ENCODE measurements around the gene FAT1. TPM values are rescaled to one million over a fixed set of nuclear protein-coding genes. Genes with fewer than 3 reads are reported as not detected.
"Not testable (repeated sequence)": the region's sequence is repeated elsewhere in the genome, so short reads cannot be mapped to it uniquely, and the experiment has no call there.

The FAT1 gene
- total and polyA plus RNA-seq, 9 of the 15 experiments (the other 6 are each of a cell fraction or from before 2014, with no cell fraction given): 6.0 to 38.4 (median 21.4) TPM

DNA sequence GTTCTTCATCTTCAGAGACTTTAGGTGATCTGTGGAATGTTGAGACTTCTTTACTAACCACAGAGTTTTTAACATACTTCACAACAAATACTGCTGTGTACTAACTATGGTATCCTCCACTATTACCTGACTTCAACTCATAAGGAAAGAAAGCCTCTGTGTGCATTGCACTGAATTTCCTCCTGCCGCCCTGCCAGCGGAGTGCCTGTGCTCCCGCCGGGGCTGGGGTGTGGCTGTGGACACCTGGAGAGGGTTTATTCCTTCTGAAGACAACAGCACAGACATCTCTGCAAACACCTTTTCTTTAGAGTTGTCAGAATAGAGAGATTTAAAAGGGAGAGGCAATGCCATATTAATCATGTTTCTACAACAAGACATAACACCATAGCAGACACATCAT, 63.3 kb downstream of the FAT1 start (continued):
- TF ChIP-seq, protein P1, sequence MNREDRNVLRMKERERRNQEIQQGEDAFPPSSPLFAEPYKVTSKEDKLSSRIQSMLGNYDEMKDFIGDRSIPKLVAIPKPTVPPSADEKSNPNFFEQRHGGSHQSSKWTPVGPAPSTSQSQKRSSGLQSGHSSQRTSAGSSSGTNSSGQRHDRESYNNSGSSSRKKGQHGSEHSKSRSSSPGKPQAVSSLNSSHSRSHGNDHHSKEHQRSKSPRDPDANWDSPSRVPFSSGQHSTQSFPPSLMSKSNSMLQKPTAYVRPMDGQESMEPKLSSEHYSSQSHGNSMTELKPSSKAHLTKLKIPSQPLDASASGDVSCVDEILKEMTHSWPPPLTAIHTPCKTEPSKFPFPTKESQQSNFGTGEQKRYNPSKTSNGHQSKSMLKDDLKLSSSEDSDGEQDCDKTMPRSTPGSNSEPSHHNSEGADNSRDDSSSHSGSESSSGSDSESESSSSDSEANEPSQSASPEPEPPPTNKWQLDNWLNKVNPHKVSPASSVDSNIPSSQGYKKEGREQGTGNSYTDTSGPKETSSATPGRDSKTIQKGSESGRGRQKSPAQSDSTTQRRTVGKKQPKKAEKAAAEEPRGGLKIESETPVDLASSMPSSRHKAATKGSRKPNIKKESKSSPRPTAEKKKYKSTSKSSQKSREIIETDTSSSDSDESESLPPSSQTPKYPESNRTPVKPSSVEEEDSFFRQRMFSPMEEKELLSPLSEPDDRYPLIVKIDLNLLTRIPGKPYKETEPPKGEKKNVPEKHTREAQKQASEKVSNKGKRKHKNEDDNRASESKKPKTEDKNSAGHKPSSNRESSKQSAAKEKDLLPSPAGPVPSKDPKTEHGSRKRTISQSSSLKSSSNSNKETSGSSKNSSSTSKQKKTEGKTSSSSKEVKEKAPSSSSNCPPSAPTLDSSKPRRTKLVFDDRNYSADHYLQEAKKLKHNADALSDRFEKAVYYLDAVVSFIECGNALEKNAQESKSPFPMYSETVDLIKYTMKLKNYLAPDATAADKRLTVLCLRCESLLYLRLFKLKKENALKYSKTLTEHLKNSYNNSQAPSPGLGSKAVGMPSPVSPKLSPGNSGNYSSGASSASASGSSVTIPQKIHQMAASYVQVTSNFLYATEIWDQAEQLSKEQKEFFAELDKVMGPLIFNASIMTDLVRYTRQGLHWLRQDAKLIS (CRISPR knock-in tag; IDR thresholded peaks at IDR 0.05): no peak

- Histone ChIP-seq H3K4me3 (no peak overlapping the region), H3K4me1 (replicated peaks in 1 of 2; ENCODE audit: control insufficient read depth in 2 of 2, insufficient read depth in 2 of 2, low read length in 2 of 2) (no peaks in the 10 kb centered on the region), H3K9ac (ENCODE audit: insufficient read depth in 1 of 2, low read depth in 2 of 2, low read length in 2 of 2) (no peak overlapping the region), H4K20me1 (replicated peaks; ENCODE audit: control insufficient read depth, insufficient read depth, low read length) (no peaks in the 10 kb centered on the region), H2AFZ (ENCODE audit: low read depth, low read length) (no peak overlapping the region), H3K36me3 (ENCODE audit: control insufficient read depth, insufficient read depth, low read length) (no peaks in the 10 kb centered on the region), H3K27me3 (ENCODE audit: control insufficient read depth in 2 of 2, insufficient read depth in 2 of 2, low read length in 2 of 2) (no peaks in the 10 kb centered on the region; a peak in 1 of 5 replicates), H3K9me3 (replicated peaks; ENCODE audit: control insufficient read depth, insufficient read depth, low read depth, low read length) (no peaks in the 10 kb centered on the region), H3K9me1 (ENCODE audit: control insufficient read depth, insufficient read depth, low read length) (no peaks in the 10 kb centered on the region), H3K79me2 (ENCODE audit: control insufficient read depth, insufficient read depth, low read length) (no peaks in the 10 kb centered on the region), H3K27ac (ENCODE audit: extremely low read depth, low read depth, low read length) (no peak overlapping the region), H3K4me2 (ENCODE audit: insufficient read depth, low read length) (no peak overlapping the region)
- in situ Hi-C loops (cut with MboI) (no loop called here), intact Hi-C loops (cut with micrococcal nuclease) (no loop called here)
- no peak for DNase-seq (ENCODE audit: extremely low read depth in 1 of 4, low spot score in 3 of 4)
- 56% methylated on average over 14 of the region's 14 CpGs for WGBS (ENCODE audit: insufficient coverage, low coverage, missing lambda C conversion rate)
- no peak for ATAC-seq
- BruUV-seq (replicated peaks): no TSS peak
- FAIRE-seq: no peak
- CTCF ChIA-PET (ENCODE audit: low intra/inter-chr PET ratio): no interaction called here
- no peak for TF ChIP-seq MTA3 (IDR thresholded peaks at IDR 0.05; ENCODE audit: borderline replicate concordance)
- POLR2A ChIA-PET: no interaction called here
These were observed 63.7 kb downstream of the FAT1 start for GRCh38 chr4:186659935-186660334.

- H3K79me2 ChIP-seq (ENCODE audit: control insufficient read depth, insufficient read depth, low read length); DNase-seq (ENCODE audit: extremely low read depth in 1 of 4, low spot score in 3 of 4); H3K36me3 ChIP-seq (ENCODE audit: control insufficient read depth, insufficient read depth, low read length); H3K9me3 ChIP-seq (replicated peaks; ENCODE audit: control insufficient read depth, insufficient read depth, low read depth, low read length); H3K9ac ChIP-seq (ENCODE audit: insufficient read depth in 1 of 2, low read depth in 2 of 2, low read length in 2 of 2); H4K20me1 ChIP-seq (replicated peaks; ENCODE audit: control insufficient read depth, insufficient read depth, low read length); H3K9me1 ChIP-seq (ENCODE audit: control insufficient read depth, insufficient read depth, low read length); FAIRE-seq; BruUV-seq (replicated peaks); ATAC-seq; CTCF ChIA-PET (ENCODE audit: low intra/inter-chr PET ratio); H3K27me3 ChIP-seq (ENCODE audit: control insufficient read depth in 2 of 2, insufficient read depth in 2 of 2, low read length in 2 of 2); H2AFZ ChIP-seq (ENCODE audit: low read depth, low read length); intact Hi-C loops (cut with micrococcal nuclease); H3K4me3 ChIP-seq; H3K4me2 ChIP-seq (ENCODE audit: insufficient read depth, low read length); H3K4me1 ChIP-seq (replicated peaks in 1 of 2; ENCODE audit: control insufficient read depth in 2 of 2, insufficient read depth in 2 of 2, low read length in 2 of 2); H3K27ac ChIP-seq (ENCODE audit: extremely low read depth, low read depth, low read length); POLR2A ChIA-PET; in situ Hi-C loops (cut with MboI): not testable (repeated sequence)
- 68% methylated on average over 13 of the region's 16 CpGs for WGBS (ENCODE audit: insufficient coverage, low coverage, missing lambda C conversion rate)
These were observed 64.2 kb downstream of the FAT1 start for GRCh38 chr4:186659456-186659855.
